H1 (cell line): ENCODE results near the gene SLC6A18. TPM values are rescaled to one million over a fixed set of nuclear protein-coding genes. Genes with fewer than 3 reads are reported as not detected.

Experiments
- CTCF ChIA-PET: fragments of 300-600 bp; sonication (Branson Sonifier 250); formaldehyde crosslinking; loops from one replicate; lab custom pipeline; 2021; ENCODE audit not compliant: partially characterized antibody; lab: Charles Lee
- POLR2A ChIA-PET: fragments of 300-600 bp; sonication (Branson Sonifier 250); formaldehyde crosslinking; loops from one replicate; lab custom pipeline; 2021; ENCODE audit warnings: inconsistent platforms; ENCODE audit not compliant: partially characterized antibody; lab: Charles Lee
- DNase-seq, 2 experiments: peaks; one replicate each; pipeline versions ENCODE4 v3.0.0 to v3.0.0-alpha.2; 2010 to 2022; ENCODE audit warnings: low spot score in 2 of 2, low read depth in 1 of 2, mixed read lengths in 1 of 2
- FAIRE-seq: peaks from 2 replicates; lab custom pipeline; 2011; peaks lifted over from hg19 to GRCh38; lab: Jason Lieb, UNC
- H2AFZ ChIP-seq: 2 replicates; pipeline ENCODE4 v1.8.1; 2012; ENCODE audit warnings: low read length, inconsistent platforms
- H2AK5ac ChIP-seq: 2 replicates; pipeline ENCODE4 v1.6.1; 2013; ENCODE audit warnings: low read depth, low read length
- H2BK120ac ChIP-seq: replicated peaks from 2 replicates; pipeline ENCODE3; 2013; ENCODE audit warnings: low read depth, low read length, inconsistent platforms
- H2BK12ac ChIP-seq: 2 replicates; pipeline ENCODE4 v1.6.1; 2013; ENCODE audit warnings: low read depth, low read length
- H2BK15ac ChIP-seq: 2 replicates; pipeline ENCODE4 v1.6.1; 2013; ENCODE audit warnings: low read length
- H2BK20ac ChIP-seq: 2 replicates; pipeline ENCODE4 v1.6.1; 2013; ENCODE audit warnings: low read length
- H2BK5ac ChIP-seq: 2 replicates; pipeline ENCODE4 v1.6.1; 2013; ENCODE audit warnings: low read depth, low read length
- H3K14ac ChIP-seq: 2 replicates; pipeline ENCODE4 v1.6.1; 2013; ENCODE audit warnings: inconsistent platforms; ENCODE audit not compliant: insufficient read length
- H3K18ac ChIP-seq: 2 replicates; pipeline ENCODE4 v1.6.1; 2013; ENCODE audit warnings: low read length; ENCODE audit errors: extremely low read depth
- H3K23ac ChIP-seq: 2 replicates; pipeline ENCODE4 v1.6.1; 2013; ENCODE audit warnings: inconsistent platforms; ENCODE audit not compliant: insufficient read length
- H3K23me2 ChIP-seq: 2 replicates; pipeline ENCODE4 v1.6.1; 2013; ENCODE audit warnings: low read depth, low read length
- H3K27ac ChIP-seq: 2 replicates; pipeline ENCODE4 v1.6.1; 2011; ENCODE audit warnings: low read depth, low read length, inconsistent platforms
- H3K27me3 ChIP-seq, 4 experiments: replicated peaks in 1 of 4; 1 replicate in 1 of 4; 2 replicates in 3 of 4; pipeline versions ENCODE4 v1.6.1 to v1.8.1; 2011 to 2013; ENCODE audit warnings: low read length in 3 of 4, mild to moderate bottlenecking in 3 of 4, inconsistent platforms in 2 of 4, mixed read lengths in 2 of 4, moderate library complexity in 1 of 4; ENCODE audit not compliant: control insufficient read depth in 3 of 4, insufficient read depth in 3 of 4; ENCODE audit errors: extremely low read depth in 1 of 4
- H3K36me3 ChIP-seq, 4 experiments: 2 replicates each; pipeline versions ENCODE4 v1.6.1 to v1.8.1; 2011 to 2013; ENCODE audit warnings: mild to moderate bottlenecking in 4 of 4, low read length in 3 of 4, moderate library complexity in 2 of 4, control low read depth in 1 of 4, inconsistent platforms in 1 of 4; ENCODE audit not compliant: insufficient read depth in 4 of 4, control insufficient read depth in 2 of 4
- H3K4ac ChIP-seq: replicated peaks from 2 replicates; pipeline ENCODE3; 2013; ENCODE audit warnings: low read length, low read depth, mixed read lengths, inconsistent platforms; ENCODE audit not compliant: insufficient read length
- H3K4me1 ChIP-seq, 4 experiments: replicated peaks in 1 of 4; 1 replicate in 1 of 4; 2 replicates in 3 of 4; pipeline versions ENCODE4 v1.6.1 to v1.8.1; 2011 to 2013; ENCODE audit warnings: low read length in 3 of 4, inconsistent platforms in 2 of 4, mixed read lengths in 1 of 4; ENCODE audit not compliant: insufficient read depth in 4 of 4, control insufficient read depth in 3 of 4
- H3K4me2 ChIP-seq, 2 experiments: 2 replicates each; pipeline versions ENCODE4 v1.6.1 to v1.8.1; 2011 to 2013; ENCODE audit warnings: low read depth in 2 of 2, low read length in 2 of 2, control low read depth in 1 of 2, inconsistent platforms in 1 of 2, mild to moderate bottlenecking in 1 of 2; ENCODE audit not compliant: insufficient read depth in 1 of 2
- H3K4me3 ChIP-seq, 4 experiments: fragments of 200-600, 300-600 bp in 1 of 4; sonication (generic), shearing (Covaris generic), sonication (Bioruptor Twin) in 1 of 4; 2 replicates each; pipeline versions ENCODE4 v1.5.1 to v1.8.1; 2011 to 2016; ENCODE audit warnings: low read length in 4 of 4, low read depth in 3 of 4, control low read depth in 2 of 4, inconsistent platforms in 2 of 4, mild to moderate bottlenecking in 2 of 4, mixed read lengths in 1 of 4, moderate library complexity in 1 of 4; ENCODE audit not compliant: insufficient read depth in 2 of 4; ENCODE audit errors: extremely low read depth in 1 of 4
- H3K56ac ChIP-seq: replicated peaks from 2 replicates; pipeline ENCODE3; 2013; ENCODE audit warnings: low read depth, mild to moderate bottlenecking, mixed read lengths, low read length, inconsistent platforms; ENCODE audit not compliant: insufficient read length
- H3K79me1 ChIP-seq: 2 replicates; pipeline ENCODE4 v1.6.1; 2013; ENCODE audit warnings: low read depth, low read length, control low read depth
- H3K79me2 ChIP-seq, 2 experiments: 2 replicates each; pipeline versions ENCODE4 v1.6.1 to v1.8.1; 2012 to 2013; ENCODE audit warnings: low read length in 2 of 2, mild to moderate bottlenecking in 2 of 2, inconsistent platforms in 1 of 2; ENCODE audit not compliant: insufficient read depth in 2 of 2, control insufficient read depth in 1 of 2
- H3K9ac ChIP-seq, 4 experiments: replicated peaks in 1 of 4; 1 replicate in 1 of 4; 2 replicates in 3 of 4; pipeline versions ENCODE4 v1.6.1 to v1.8.1; 2011 to 2013; ENCODE audit warnings: low read depth in 3 of 4, low read length in 3 of 4, control low read depth in 2 of 4, mild to moderate bottlenecking in 2 of 4, moderate library complexity in 2 of 4, inconsistent platforms in 1 of 4; ENCODE audit errors: extremely low read depth in 1 of 4
- H3K9me3 ChIP-seq, 2 experiments: 2 replicates each; pipeline versions ENCODE4 v1.6.1 to v1.8.1; 2012 to 2013; ENCODE audit warnings: mild to moderate bottlenecking in 2 of 2, moderate library complexity in 2 of 2, control low read depth in 1 of 2, inconsistent platforms in 1 of 2, low read depth in 1 of 2, low read length in 1 of 2, mixed read lengths in 1 of 2; ENCODE audit not compliant: insufficient read depth in 2 of 2
- H4K20me1 ChIP-seq, 2 experiments: replicated peaks in 1 of 2; 2 replicates each; pipeline versions ENCODE3 to v1.8.1; 2011 to 2013; ENCODE audit warnings: inconsistent platforms in 2 of 2, low read length in 2 of 2, mild to moderate bottlenecking in 1 of 2; ENCODE audit not compliant: insufficient read depth in 2 of 2, control insufficient read depth in 1 of 2
- H4K5ac ChIP-seq: 2 replicates; pipeline ENCODE4 v1.6.1; 2013; ENCODE audit warnings: low read length, low read depth, mixed read lengths, inconsistent platforms; ENCODE audit not compliant: insufficient read length
- H4K8ac ChIP-seq: 2 replicates; pipeline ENCODE4 v1.8.0; 2013; ENCODE audit warnings: mild to moderate bottlenecking, moderate library complexity, low read length, inconsistent platforms; ENCODE audit not compliant: insufficient read depth; ENCODE audit errors: extremely low read depth
- H4K91ac ChIP-seq: replicated peaks from 2 replicates; pipeline ENCODE3; 2013; ENCODE audit warnings: low read length, mixed read lengths, inconsistent platforms; ENCODE audit not compliant: insufficient read length
- CBX8 ChIP-seq: fragments of 300-800, 300-1000 bp; sonication (generic); IDR thresholded peaks from 2 replicates; pipeline ENCODE4 v1.7.1; 2016; ENCODE audit warnings: low read depth, low read length, borderline replicate concordance
- CHD1 ChIP-seq: IDR thresholded peaks from 2 replicates; pipeline ENCODE4 v1.6.1; 2012; ENCODE audit warnings: low read depth, low read length, improper control_type of control experiment
- CREB1 ChIP-seq: IDR thresholded peaks from 2 replicates; pipeline ENCODE4 v1.6.1; 2012; ENCODE audit warnings: inconsistent platforms
- KDM1A ChIP-seq: fragments of 200-600, 300-600 bp; sonication (generic); IDR thresholded peaks from 2 replicates; pipeline ENCODE4 v1.7.1; 2016; ENCODE audit warnings: mild to moderate bottlenecking, low read length, borderline replicate concordance
- TAF1 ChIP-seq: IDR thresholded peaks from 2 replicates; pipeline ENCODE4 v1.6.1; 2011; ENCODE audit warnings: mild to moderate bottlenecking, low read depth, low read length
- WGBS, 2 experiments: shearing (Covaris generic) in 1 of 2; methylation state at CpG; one replicate each; pipeline versions ENCODE4 v1.1.6 to v1.1.7; 2013 to 2015; ENCODE audit warnings: low lambda C conversion rate in 2 of 2, mixed read lengths in 2 of 2, inconsistent platforms in 1 of 2, low coverage in 1 of 2, missing lambda C conversion rate in 1 of 2; ENCODE audit not compliant: insufficient replicate concordance in 2 of 2, insufficient coverage in 1 of 2, insufficient read length in 1 of 2; ENCODE audit errors: extremely low coverage in 1 of 2, missing lambda C conversion rate in 1 of 2; 5-methylcytosine and 5-hydroxymethylcytosine counted together
- polyA plus RNA-seq, 7 experiments: library from polyadenylated mRNA; depleted of rRNA in 3 of 7; stranded (reverse) in 5 of 7; unstranded in 2 of 7; fragments of >200 nt in 5 of 7; fragments of 200-250 nt in 2 of 7; gene quantifications; 1 replicate in 5 of 7; 2 replicates in 1 of 7; 4 replicates in 1 of 7; pipeline versions ENCODE4 v1.2.1 to v1.2.3, GENCODE V29; 2011 to 2013; ENCODE audit warnings: missing spikeins in 2 of 7, mixed read lengths in 2 of 7
- total RNA-seq: library from RNA; stranded (reverse); fragmentation: NEBNext Ultra II Directional; extraction: Animal tissue kit (Norgen Biotek cat#: 25700); gene quantifications from 2 replicates; pipeline ENCODE4 v1.2.1, GENCODE V29; 2021

SLC6A18 gene
- total and polyA plus RNA-seq, 2 of the 8 experiments (the other 6 are each of a cell fraction or from before 2014, with no cell fraction given) = not detected

GRCh38 chr5:1253456-1254105 lies 28.4 kb downstream of the SLC6A18 start:
- Histone ChIP-seq H2BK120ac (no peak overlapping the region), H3K27ac (no peak overlapping the region), H4K8ac (no peak overlapping the region; the same call in 1 of the 2 replicates), H2AK5ac (no peak overlapping the region), H3K4ac (no peak overlapping the region), H3K9ac (no peak overlapping the region), H3K27me3 (no peaks in the 10 kb centered on the region), H3K9me3 (no peaks in the 10 kb centered on the region), H3K36me3 (no peaks in the 10 kb centered on the region), H2BK20ac (no peak overlapping the region), H3K23ac (no peak overlapping the region), H3K14ac (no peak overlapping the region), H3K79me2 (no peaks in the 10 kb centered on the region), H4K5ac (no peak overlapping the region), H3K56ac (no peak overlapping the region), H3K4me1 (no peaks in the 10 kb centered on the region; a peak in 1 of 7 replicates), H2BK15ac (no peak overlapping the region), H2BK12ac (no peak overlapping the region), H2BK5ac (no peak overlapping the region), H3K79me1 (no peaks in the 10 kb centered on the region), H3K18ac (no peak overlapping the region)
- CTCF ChIA-PET = no interaction called here
- POLR2A ChIA-PET = interaction anchor here (1.1 kb wide), 2 partner anchors 16 to 17 kb away, joined by 3 read pairs; no protein-coding TSS in a partner anchor
- 94% methylated on average over 29 of the region's 33 CpGs; no CpG with 5 or more reads in 1 of the 2 experiments for WGBS, 2 experiments
- TF ChIP-seq CREB1 (no peak), KDM1A (no peak), TAF1 (no peak), CBX8 (no peak), CHD1 (no peak)
- TF ChIP-seq, all 59 proteins: peak for 0
- DNase-seq (no peak), FAIRE-seq (no peak)
- Histone ChIP-seq H4K20me1 (peaks cover 4 to 5% of the 10 kb centered on the region in 2 experiments), H4K91ac (no peak overlapping the region), H3K4me3 (no peak overlapping the region), H2AFZ (no peak overlapping the region), H3K4me2 (no peak overlapping the region), H3K23me2 (no peaks in the 10 kb centered on the region)
